GM21786 (cell line): ENCODE results near the gene EBI3.
"Not testable (repeated sequence)": the region's sequence is repeated elsewhere in the genome, so short reads cannot be mapped to it uniquely, and the experiment has no call there.

Source experiments
- ATAC-seq: cut with Tn5 transposase; IDR thresholded peaks from one replicate; pipeline ENCODE4 v1.9.1; 2021; ENCODE audit not compliant: unreplicated experiment

Gene EBI3

DNA sequence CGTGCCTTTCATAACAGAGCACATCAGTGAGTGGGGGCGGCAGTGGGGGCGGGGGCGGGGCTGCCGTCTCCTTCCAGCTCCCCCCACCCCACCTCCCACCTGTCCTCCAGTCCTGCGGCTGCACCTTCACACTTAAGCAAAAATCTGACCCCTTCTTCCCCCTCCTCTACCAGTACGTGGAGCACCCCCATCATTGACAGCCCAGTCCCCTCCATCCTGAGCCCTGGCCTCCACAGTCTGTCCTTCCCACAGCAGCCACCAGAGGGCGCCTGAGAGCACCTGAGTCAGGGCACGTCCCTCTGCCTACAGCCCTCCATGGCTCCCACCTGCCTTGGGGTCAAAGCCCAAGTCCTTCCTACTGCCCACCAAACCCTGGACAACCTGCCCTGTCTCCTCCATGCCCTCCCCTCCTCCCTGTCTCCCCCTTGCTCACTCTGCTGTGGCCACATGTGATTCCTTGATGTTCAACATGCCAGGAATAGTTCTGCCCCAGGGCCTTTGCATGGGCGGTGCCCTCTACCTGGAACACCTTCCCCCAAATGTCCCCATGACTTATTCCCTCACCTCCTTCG is 4.0 kb downstream of the EBI3 start:
- ATAC-seq = no peak

GRCh38 chr19:4234142-4234861 is 5.0 kb downstream of the EBI3 start:
- ATAC-seq = no peak

DNA sequence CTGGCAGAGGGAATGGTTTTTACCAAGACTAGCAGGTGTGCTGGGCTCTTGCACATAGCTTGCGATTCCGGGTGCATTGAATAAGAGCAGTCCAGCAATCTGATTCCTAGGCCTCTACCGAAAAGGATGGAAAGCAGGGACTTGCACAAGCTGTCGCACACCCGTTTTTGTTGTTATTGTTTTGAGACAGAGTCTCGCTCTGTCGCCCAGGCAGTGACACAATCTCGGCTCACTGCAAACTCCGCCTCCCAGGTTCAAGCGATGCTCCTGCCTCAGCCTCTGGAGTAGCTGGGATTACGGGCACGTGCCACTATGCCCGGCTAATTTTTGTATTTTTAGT is 5.5 kb downstream of the EBI3 start:
- ATAC-seq = no peak

- ATAC-seq = not testable (repeated sequence)
These were observed 8.2 kb downstream of the EBI3 start for GRCh38 chr19:4237510-4237909.

DNA sequence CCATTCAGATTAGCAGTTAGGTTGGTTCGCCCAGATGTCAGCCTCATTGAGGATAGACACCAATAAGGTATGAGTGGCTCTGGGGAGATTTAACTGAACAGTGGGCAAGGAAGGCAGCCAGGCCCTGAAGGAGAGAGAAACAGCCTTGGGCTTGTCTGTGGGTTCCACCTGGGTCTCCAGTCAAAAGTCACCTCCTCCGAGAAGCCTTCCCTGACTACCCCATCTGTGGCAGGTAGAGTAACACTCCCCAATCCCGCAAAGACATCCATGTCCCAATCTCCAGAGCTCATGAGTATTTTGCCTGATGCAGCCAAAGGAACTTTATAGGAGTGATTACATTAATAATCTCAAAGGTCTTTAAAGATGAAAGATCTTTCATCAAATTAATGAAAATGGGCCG is 9.5 kb downstream of the EBI3 start:
- ATAC-seq = no peak

GRCh38 chr19:4241824-4242430 is 12.6 kb downstream of the EBI3 start:
- ATAC-seq = no peak

- not testable (repeated sequence) for ATAC-seq
These were observed 16.6 kb downstream of the EBI3 start for GRCh38 chr19:4245938-4246337.

- peak; percentile 87 for ATAC-seq
These were observed 17.7 kb downstream of the EBI3 start, which contains the start of gene YJU2 for GRCh38 chr19:4246767-4247593. YJU2 (plus strand) TSS chr19:4247080; CDS start chr19:4247147, 67 bp downstream.

- ATAC-seq = no peak
These were observed 27.2 kb downstream of the EBI3 start for GRCh38 chr19:4256563-4256962.

DNA sequence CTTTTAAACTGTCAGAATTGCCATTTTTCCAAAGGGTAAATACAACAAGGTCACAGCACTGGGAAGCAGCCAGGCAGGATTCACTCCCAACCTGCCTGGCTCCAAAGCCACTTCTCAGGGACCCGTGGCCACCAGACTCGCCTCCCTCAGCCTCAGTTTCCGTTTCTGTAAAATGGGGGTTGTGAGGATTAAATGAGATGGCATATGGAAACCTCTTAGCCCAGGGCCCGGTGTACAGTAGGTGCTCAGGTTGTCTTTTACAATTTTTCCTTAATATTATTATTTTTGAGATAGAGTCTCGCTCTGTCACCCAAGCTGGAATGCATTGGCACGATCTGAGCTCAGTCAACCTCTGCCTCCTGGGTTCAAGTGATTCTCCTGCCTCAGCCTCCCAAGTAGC is 27.7 kb downstream of the EBI3 start:
- no peak for ATAC-seq

DNA sequence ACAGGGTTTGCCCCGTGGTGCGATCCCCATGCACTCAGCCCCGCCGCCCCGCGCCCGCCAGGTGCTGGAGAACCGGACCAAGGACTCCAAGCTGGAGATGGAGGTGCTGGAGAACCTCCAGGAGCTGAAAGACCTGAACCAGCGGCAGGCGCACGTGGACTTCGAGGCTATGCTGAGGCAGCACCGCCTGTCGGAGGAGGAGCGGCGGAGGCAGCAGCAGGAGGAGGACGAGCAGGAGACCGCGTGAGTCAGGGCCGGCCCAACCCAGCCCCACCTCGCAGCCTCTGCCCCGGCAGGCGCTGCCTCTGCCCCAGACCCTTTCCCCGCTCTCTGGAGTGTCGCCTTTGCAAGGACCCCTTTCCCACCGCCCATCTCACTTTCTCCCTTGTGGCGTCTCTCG is 28.9 kb downstream of the EBI3 start:
- ATAC-seq = no peak

DNA sequence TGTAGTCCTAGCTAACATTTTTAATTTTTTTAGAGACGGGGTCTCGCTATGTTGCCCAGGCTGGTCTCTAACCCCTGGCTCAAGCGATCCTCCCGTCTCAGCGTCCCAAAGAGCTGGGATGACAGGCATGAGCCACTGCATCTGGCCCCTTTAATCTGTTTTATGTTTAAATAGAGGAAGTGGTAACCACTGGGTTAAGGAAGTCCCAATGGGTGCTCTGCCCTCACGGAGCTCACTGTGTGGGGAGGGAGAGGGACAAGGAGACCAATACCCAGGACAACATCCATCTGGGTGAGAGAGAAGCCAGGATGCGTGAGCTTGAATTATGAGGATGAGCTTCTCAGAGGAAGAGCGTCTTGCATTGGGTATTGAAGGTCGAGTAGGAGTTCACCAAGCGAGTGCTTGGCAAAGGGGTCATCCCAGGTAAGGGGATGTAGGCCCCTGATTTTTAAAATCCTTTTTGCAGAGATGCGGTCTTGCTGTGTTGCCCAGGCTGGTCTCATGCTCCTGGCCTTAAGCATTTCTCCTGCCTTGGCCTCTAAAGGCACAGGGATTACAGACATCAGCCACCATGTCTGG is 31.4 kb downstream of the EBI3 start:
- ATAC-seq = no peak

DNA sequence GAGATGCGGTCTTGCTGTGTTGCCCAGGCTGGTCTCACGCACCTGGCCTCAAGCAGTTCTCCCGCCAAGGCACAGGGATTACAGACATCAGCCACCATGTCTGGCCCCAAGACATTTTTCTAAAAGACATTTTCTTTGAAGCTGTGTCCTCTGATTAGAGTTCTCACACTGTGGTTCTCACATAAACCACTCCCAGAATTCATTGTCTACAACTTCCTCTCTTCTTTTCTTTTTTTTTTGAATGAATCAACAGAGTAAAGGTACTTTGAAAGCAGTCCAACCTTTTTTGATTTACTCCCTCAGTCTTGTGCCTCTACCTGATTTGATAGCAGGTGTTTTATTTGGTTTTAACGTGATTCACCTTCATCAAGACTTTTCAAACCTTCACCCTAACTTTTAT is 35.5 kb downstream of the EBI3 start:
- no peak for ATAC-seq

- ATAC-seq = no peak
These were observed 37.1 kb downstream of the EBI3 start for GRCh38 chr19:4266253-4267000.

- ATAC-seq = no peak
These were observed 38.0 kb downstream of the EBI3 start for GRCh38 chr19:4267101-4267900.

- ATAC-seq = no peak
These were observed 38.8 kb downstream of the EBI3 start for GRCh38 chr19:4267901-4268815.

GRCh38 chr19:4268816-4269430 is 39.6 kb downstream of the EBI3 start:
- no peak for ATAC-seq

DNA sequence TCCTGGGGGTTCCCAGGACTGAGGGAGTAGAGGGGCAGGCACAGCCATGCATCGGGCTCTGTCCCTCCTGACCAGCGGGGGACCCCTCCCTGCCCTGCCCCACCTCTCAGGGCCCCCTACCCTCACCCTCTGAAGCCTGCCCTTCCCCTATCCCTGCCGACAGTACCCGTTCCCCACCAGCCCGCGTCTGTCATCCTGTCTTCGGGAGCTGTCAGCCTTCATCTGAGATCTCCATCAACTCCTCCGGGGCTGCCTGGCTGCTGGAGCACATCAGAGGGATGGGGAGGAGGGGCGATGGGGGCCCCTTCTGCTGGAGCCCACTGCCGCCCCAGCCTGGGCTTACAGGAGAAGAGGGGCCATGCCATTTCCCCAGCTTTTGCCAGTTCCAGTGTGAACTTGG is 43.6 kb downstream of the EBI3 start:
- ATAC-seq = no peak
